Keratinocyte (primary cell): ENCODE results near the gene MBNL2.

Experiments used
- EZH2 ChIP-seq: IDR thresholded peaks from one replicate; pipeline ENCODE4 v1.6.1; 2012; ENCODE audit warnings: inconsistent platforms, mild to moderate bottlenecking, low read length, moderate library complexity
- TF ChIP-seq, protein P1 (sequence below), 3 experiments: IDR thresholded peaks in 1 of 3; conservative IDR thresholded peaks in 1 of 3; optimal IDR thresholded peaks in 1 of 3; 2 replicates in 2 of 3; 3 replicates in 1 of 3; pipeline versions ENCODE3 to v1.5.1; 2011; ENCODE audit warnings: low read length in 3 of 3, mild to moderate bottlenecking in 3 of 3, moderate library complexity in 2 of 3, control low read depth in 1 of 3, inconsistent platforms in 1 of 3; ENCODE audit not compliant: insufficient read depth in 2 of 3; ENCODE audit errors: extremely low read depth in 1 of 3

DNA sequence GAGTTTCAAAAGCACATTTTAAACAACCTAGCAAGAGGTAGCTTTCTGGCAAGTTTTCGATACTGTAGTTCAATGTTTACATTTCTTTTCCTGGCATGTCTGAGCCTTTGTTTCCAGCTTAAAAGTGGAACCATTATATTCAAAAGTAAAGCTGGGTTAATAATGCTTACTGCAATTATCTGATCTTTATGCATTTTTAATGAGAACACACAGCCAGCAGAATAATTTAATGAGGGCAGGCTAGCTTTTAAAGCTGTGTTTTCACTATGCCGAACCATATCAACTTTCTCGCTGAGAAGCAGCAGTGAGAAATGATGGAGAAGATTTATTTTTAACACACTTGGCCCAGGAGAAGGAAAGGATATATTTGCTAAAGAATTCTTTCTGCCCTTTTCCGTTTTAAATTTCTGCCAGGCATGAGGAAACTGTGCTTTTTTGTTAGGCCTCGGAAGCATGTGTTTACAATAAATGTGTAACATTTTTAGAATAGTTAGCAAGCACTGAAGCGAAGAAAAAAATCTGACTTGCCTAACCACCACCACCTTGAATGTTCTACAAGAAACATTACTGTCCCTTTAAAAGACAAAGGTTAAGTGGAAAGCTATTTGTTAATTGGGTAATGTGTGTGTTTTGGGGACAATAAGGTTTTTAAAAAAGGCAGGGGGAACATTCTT is 1.0 kb downstream of the MBNL2 start:
- TF ChIP-seq, protein P1, sequence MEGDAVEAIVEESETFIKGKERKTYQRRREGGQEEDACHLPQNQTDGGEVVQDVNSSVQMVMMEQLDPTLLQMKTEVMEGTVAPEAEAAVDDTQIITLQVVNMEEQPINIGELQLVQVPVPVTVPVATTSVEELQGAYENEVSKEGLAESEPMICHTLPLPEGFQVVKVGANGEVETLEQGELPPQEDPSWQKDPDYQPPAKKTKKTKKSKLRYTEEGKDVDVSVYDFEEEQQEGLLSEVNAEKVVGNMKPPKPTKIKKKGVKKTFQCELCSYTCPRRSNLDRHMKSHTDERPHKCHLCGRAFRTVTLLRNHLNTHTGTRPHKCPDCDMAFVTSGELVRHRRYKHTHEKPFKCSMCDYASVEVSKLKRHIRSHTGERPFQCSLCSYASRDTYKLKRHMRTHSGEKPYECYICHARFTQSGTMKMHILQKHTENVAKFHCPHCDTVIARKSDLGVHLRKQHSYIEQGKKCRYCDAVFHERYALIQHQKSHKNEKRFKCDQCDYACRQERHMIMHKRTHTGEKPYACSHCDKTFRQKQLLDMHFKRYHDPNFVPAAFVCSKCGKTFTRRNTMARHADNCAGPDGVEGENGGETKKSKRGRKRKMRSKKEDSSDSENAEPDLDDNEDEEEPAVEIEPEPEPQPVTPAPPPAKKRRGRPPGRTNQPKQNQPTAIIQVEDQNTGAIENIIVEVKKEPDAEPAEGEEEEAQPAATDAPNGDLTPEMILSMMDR (optimal IDR thresholded peaks at IDR 0.05 in 1 of 3, IDR thresholded peaks at IDR 0.05 in 1 of 3, conservative IDR thresholded peaks at IDR 0.05 in 1 of 3; ENCODE audit: extremely low read depth in 1 of 3, insufficient read depth in 2 of 3, low read length in 3 of 3) = no peak
- TF ChIP-seq EZH2 = no peak
